ENCODE measurements around the gene AKAP5.

GRCh38 chr14:64467101-64467500 lies 1.8 kb downstream of the AKAP5 start:
- TF ChIP-seq CTCF (IDR thresholded peaks at IDR 0.05) (no peak), POLR2A (IDR thresholded peaks at IDR 0.05) (no peak)
